Measurements from ENCODE around the gene SORBS1. TPM values are rescaled to one million over a fixed set of nuclear protein-coding genes. Genes with fewer than 3 reads are reported as not detected.

SORBS1 gene
- total and polyA plus RNA-seq, 5 donors = 225 to 511 (median 428) TPM

DNA sequence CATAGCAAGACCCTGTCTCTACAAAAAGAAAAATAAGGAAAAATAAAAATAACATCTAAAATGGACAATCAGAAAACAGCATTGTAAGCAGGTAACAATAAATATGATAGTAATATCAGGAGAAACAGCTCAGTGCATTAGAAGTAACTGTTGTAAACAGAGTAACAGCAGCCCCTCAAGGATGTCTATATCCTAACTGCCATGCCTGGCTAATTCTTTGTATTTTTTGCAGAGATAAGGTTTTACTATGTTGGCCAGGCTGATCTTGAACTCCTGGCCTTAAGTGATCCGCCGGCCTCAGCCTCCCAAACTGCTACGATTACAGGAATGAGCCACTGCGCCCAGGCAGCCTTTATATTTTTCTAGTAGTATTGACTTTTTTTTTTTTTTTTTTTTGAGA, 7.5 kb downstream of the SORBS1 start:
- Histone ChIP-seq H3K27ac (ENCODE audit: low read length) (no peak overlapping the region), H3K4me1 (ENCODE audit: control insufficient read depth, insufficient read depth, low read length) (peaks cover 22% of the 10 kb centered on the region), H3K4me3 (ENCODE audit: low read length) (no peak overlapping the region), H3K9me3 (ENCODE audit: control insufficient read depth, low read length) (no peaks in the 10 kb centered on the region), H3K27me3 (ENCODE audit: control insufficient read depth, insufficient read depth) (no peaks in the 10 kb centered on the region)
- ATAC-seq (no peak), DNase-seq (no peak)
- WGBS = 95% methylated on average over 4 of the region's 4 CpGs
- intact Hi-C loops (cut with DNase I) = loop anchor here in 1 of 4 donors (10.0 kb wide), 1 partner anchor 69 kb away; no protein-coding TSS in a partner anchor

DNA sequence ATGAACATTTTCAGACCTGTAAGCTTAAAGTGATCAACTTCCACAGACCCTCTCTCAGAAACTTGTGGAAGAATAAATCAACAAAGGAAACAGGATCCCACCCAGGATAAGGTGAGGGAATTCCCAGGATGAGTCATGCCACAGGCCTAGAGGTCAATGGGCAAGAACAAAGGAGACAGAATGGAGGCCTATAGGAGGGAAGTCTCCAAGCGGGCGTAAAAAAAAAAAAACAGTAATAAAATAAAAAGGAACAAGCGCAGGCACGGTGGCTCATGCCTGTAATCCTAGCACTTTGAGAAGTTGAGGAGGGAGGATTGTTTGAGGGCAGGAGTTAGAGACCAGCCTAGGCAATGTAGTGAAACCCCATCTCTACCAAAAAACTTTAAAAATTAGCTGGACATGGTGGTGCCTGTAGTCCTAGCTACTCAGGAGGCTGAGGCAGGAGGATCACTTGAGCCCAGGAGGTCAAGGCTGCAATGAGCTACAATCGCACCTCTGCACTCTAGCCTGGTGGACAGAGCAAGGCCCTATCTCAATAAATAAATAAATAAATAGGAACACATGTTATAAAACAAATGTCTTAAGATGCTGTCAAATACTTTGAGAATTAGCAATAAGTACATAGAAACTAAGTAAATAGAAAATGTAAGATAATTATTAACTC, 8.4 kb downstream of the SORBS1 start:
- peak in 1 of 2 donors; percentile 41 for ATAC-seq
- peaks cover 24% of the 10 kb centered on the region for H3K4me1 ChIP-seq (ENCODE audit: control insufficient read depth, insufficient read depth, low read length)
- intact Hi-C loops (cut with DNase I) = loop anchor here in 1 of 4 donors (10.0 kb wide), 1 partner anchor 68 kb away; no protein-coding TSS in a partner anchor

GRCh38 chr10:95550073-95550672, 11.0 kb downstream of the SORBS1 start:
- intact Hi-C loops (cut with DNase I) = loop anchor here in 1 of 4 donors (10.0 kb wide), 1 partner anchor 65 kb away; no protein-coding TSS in a partner anchor
- Histone ChIP-seq H3K27ac (ENCODE audit: low read length) (peak overlapping the region; percentile 12), H3K9me3 (ENCODE audit: control insufficient read depth, low read length) (no peaks in the 10 kb centered on the region), H3K4me1 (ENCODE audit: control insufficient read depth, insufficient read depth, low read length) (peaks cover 16% of the 10 kb centered on the region), H3K27me3 (ENCODE audit: control insufficient read depth, insufficient read depth) (no peaks in the 10 kb centered on the region), H3K4me3 (ENCODE audit: low read length) (no peak overlapping the region)
- ATAC-seq = peak; percentile 55 to 64
- WGBS = 40% methylated on average over 10 of the region's 10 CpGs
- DNase-seq = no peak

More for the DNA sequence above, 8.4 kb downstream of the SORBS1 start:
- no peaks in the 10 kb centered on the region for H3K9me3 ChIP-seq (ENCODE audit: control insufficient read depth, low read length)
- WGBS = 77% methylated on average over 5 of the region's 5 CpGs
- no peaks in the 10 kb centered on the region for H3K27me3 ChIP-seq (ENCODE audit: control insufficient read depth, insufficient read depth)
- no peak overlapping the region for H3K27ac ChIP-seq (ENCODE audit: low read length)
- no peak overlapping the region for H3K4me3 ChIP-seq (ENCODE audit: low read length)
- DNase-seq = no peak

- H3K4me3 ChIP-seq (ENCODE audit: low read length) = no peak overlapping the region
- ATAC-seq (no peak), DNase-seq (no peak)
- intact Hi-C loops (cut with DNase I) = no loop called here
- no peaks in the 10 kb centered on the region for H3K9me3 ChIP-seq (ENCODE audit: control insufficient read depth, low read length)
- no peak overlapping the region for H3K27ac ChIP-seq (ENCODE audit: low read length)
- no peaks in the 10 kb centered on the region for H3K27me3 ChIP-seq (ENCODE audit: control insufficient read depth, insufficient read depth)
- 80% methylated on average over 3 of the region's 3 CpGs for WGBS
- H3K4me1 ChIP-seq (ENCODE audit: control insufficient read depth, insufficient read depth, low read length) = peaks cover 24% of the 10 kb centered on the region
These were observed 13.3 kb downstream of the SORBS1 start for GRCh38 chr10:95547791-95548435.

GRCh38 chr10:95547197-95547596, 14.0 kb downstream of the SORBS1 start:
- ATAC-seq = no peak
- H3K4me1 ChIP-seq (ENCODE audit: control insufficient read depth, insufficient read depth, low read length) = peaks cover 26% of the 10 kb centered on the region
- intact Hi-C loops (cut with DNase I) = no loop called here
- no peaks in the 10 kb centered on the region for H3K9me3 ChIP-seq (ENCODE audit: control insufficient read depth, low read length)
- 93% methylated on average over 3 of the region's 3 CpGs for WGBS
- no peak overlapping the region for H3K4me3 ChIP-seq (ENCODE audit: low read length)
- H3K27ac ChIP-seq (ENCODE audit: low read length) = no peak overlapping the region
- no peaks in the 10 kb centered on the region for H3K27me3 ChIP-seq (ENCODE audit: control insufficient read depth, insufficient read depth)
- DNase-seq = no peak

DNA sequence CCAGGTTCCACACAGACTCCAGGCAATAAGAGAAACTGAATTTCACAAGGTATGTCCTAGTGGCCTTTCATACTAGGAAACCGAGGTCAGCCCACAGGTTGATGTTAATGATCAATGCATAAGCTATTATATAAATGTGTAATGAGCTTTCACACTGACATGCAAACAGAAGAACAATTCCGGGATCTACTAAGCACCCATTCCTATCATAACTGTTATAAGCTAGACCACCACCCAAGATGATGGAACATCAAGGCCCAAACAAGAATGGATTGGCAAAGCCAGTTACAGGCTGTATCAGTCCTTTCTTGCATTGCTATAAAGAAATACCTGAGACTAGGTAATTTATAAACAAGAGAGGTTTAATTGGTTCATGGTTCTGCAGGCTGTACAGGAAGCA, 15.2 kb downstream of the SORBS1 start:
- DNase-seq (no peak), ATAC-seq (no peak)
- Histone ChIP-seq H3K4me3 (ENCODE audit: low read length) (no peak overlapping the region), H3K27ac (ENCODE audit: low read length) (peak overlapping the region; percentile 20), H3K4me1 (ENCODE audit: control insufficient read depth, insufficient read depth, low read length) (peaks cover 33% of the 10 kb centered on the region), H3K9me3 (ENCODE audit: control insufficient read depth, low read length) (no peaks in the 10 kb centered on the region), H3K27me3 (ENCODE audit: control insufficient read depth, insufficient read depth) (no peaks in the 10 kb centered on the region)
- 96% methylated on average over 2 of the region's 2 CpGs for WGBS
- intact Hi-C loops (cut with DNase I) = no loop called here

GRCh38 chr10:95544783-95545500, 16.2 kb downstream of the SORBS1 start:
- 67% methylated on average over 12 of the region's 12 CpGs for WGBS
- Histone ChIP-seq H3K4me1 (ENCODE audit: control insufficient read depth, insufficient read depth, low read length) (peaks cover 31% of the 10 kb centered on the region), H3K9me3 (ENCODE audit: control insufficient read depth, low read length) (no peaks in the 10 kb centered on the region), H3K27me3 (ENCODE audit: control insufficient read depth, insufficient read depth) (no peaks in the 10 kb centered on the region), H3K27ac (ENCODE audit: low read length) (peak overlapping the region; percentile 77), H3K4me3 (ENCODE audit: low read length) (no peak overlapping the region)
- intact Hi-C loops (cut with DNase I) = no loop called here
- no peak for ATAC-seq
- no peak for DNase-seq

GRCh38 chr10:95543459-95543858, 17.7 kb downstream of the SORBS1 start:
- Histone ChIP-seq H3K27ac (ENCODE audit: low read length) (peak overlapping the region; percentile 92), H3K4me3 (ENCODE audit: low read length) (no peak overlapping the region), H3K27me3 (ENCODE audit: control insufficient read depth, insufficient read depth) (no peaks in the 10 kb centered on the region), H3K9me3 (ENCODE audit: control insufficient read depth, low read length) (no peaks in the 10 kb centered on the region), H3K4me1 (ENCODE audit: control insufficient read depth, insufficient read depth, low read length) (peaks cover 25% of the 10 kb centered on the region)
- ATAC-seq (peak in 1 of 2 donors; percentile 21), DNase-seq (no peak)
- WGBS = 22% methylated on average over 4 of the region's 4 CpGs
- intact Hi-C loops (cut with DNase I) = no loop called here

GRCh38 chr10:95542761-95543160, 18.4 kb downstream of the SORBS1 start:
- Histone ChIP-seq H3K27ac (ENCODE audit: low read length) (peak overlapping the region; percentile 98), H3K4me3 (ENCODE audit: low read length) (no peak overlapping the region), H3K9me3 (ENCODE audit: control insufficient read depth, low read length) (no peaks in the 10 kb centered on the region), H3K4me1 (ENCODE audit: control insufficient read depth, insufficient read depth, low read length) (peaks cover 31% of the 10 kb centered on the region), H3K27me3 (ENCODE audit: control insufficient read depth, insufficient read depth) (no peaks in the 10 kb centered on the region)
- no peak for DNase-seq
- intact Hi-C loops (cut with DNase I) = no loop called here
- peak; percentile 28 to 37 for ATAC-seq
- WGBS = 56% methylated on average over 2 of the region's 2 CpGs

GRCh38 chr10:95542330-95542729, 18.8 kb downstream of the SORBS1 start:
- Histone ChIP-seq H3K27ac (ENCODE audit: low read length) (peak overlapping the region; percentile 98), H3K27me3 (ENCODE audit: control insufficient read depth, insufficient read depth) (no peaks in the 10 kb centered on the region), H3K4me1 (ENCODE audit: control insufficient read depth, insufficient read depth, low read length) (peaks cover 34% of the 10 kb centered on the region), H3K4me3 (ENCODE audit: low read length) (no peak overlapping the region), H3K9me3 (ENCODE audit: control insufficient read depth, low read length) (no peaks in the 10 kb centered on the region)
- intact Hi-C loops (cut with DNase I) = no loop called here
- no peak for DNase-seq
- WGBS = 31% methylated on average over 4 of the region's 4 CpGs
- ATAC-seq = peak; percentile 65 to 74
